Epithelial cell of esophagus (primary cell): ENCODE results near the gene GORASP2.

Experiments used
- DNase-seq: peaks from one replicate; pipeline ENCODE4 v3.0.0; 2010; ENCODE audit warnings: low read depth
- H3K4me3 ChIP-seq: 2 replicates; pipeline ENCODE4 v1.5.1; 2011; ENCODE audit warnings: mild to moderate bottlenecking, low read length, control low read depth
- CTCF ChIP-seq: IDR thresholded peaks from 2 replicates; pipeline ENCODE4 v1.5.1; 2011; ENCODE audit warnings: low read depth, mild to moderate bottlenecking, low read length, control low read depth, inconsistent platforms; ENCODE audit not compliant: insufficient read depth; ENCODE audit errors: missing control alignments

Gene GORASP2

GRCh38 chr2:170963386-170963785 lies 34.3 kb downstream of the GORASP2 start:
- no peak for TF ChIP-seq CTCF
- DNase-seq, result no peak
- H3K4me3 ChIP-seq, result no peak overlapping the region

- no peak for TF ChIP-seq CTCF
- H3K4me3 ChIP-seq, result no peak overlapping the region
- peak; percentile 73 for DNase-seq
Measured at GRCh38 chr2:170965446-170966225, 36.6 kb downstream of the GORASP2 start.

- no peak overlapping the region for H3K4me3 ChIP-seq
- no peak for TF ChIP-seq CTCF
- no peak for DNase-seq
Measured at GRCh38 chr2:170966648-170967396, 37.8 kb downstream of the GORASP2 start.

GRCh38 chr2:170967553-170967952 lies 38.5 kb downstream of the GORASP2 start:
- no peak for DNase-seq
- H3K4me3 ChIP-seq, result no peak overlapping the region
- no peak for TF ChIP-seq CTCF

GRCh38 chr2:170968205-170969003 lies 39.4 kb downstream of the GORASP2 start:
- no peak for TF ChIP-seq CTCF
- no peak for DNase-seq

GRCh38 chr2:170969030-170969429 lies 40.0 kb downstream of the GORASP2 start:
- DNase-seq, result no peak
- TF ChIP-seq CTCF, result no peak
- H3K4me3 ChIP-seq, result no peak overlapping the region

More at GRCh38 chr2:170968205-170969003, 39.4 kb downstream of the GORASP2 start:
- no peak overlapping the region for H3K4me3 ChIP-seq
